Esophagus squamous epithelium (tissue), 5 donors: ENCODE data around the gene ZBTB8OS. TPM values are rescaled to one million over a fixed set of nuclear protein-coding genes. Genes with fewer than 3 reads are reported as not detected.

Experiments
- DNase-seq: peaks from one replicate; lab custom pipeline; 2025; lab: John Stamatoyannopoulos, UW
- H3K27ac ChIP-seq, 4 donors: fragments of 200-600 bp; sonication (generic); one replicate each; pipeline ENCODE4 v1.5.1; 2016 to 2019; ENCODE audit warnings: mild to moderate bottlenecking in 1 of 4
- H3K27me3 ChIP-seq, 4 donors: fragments of 200-600 bp; sonication (generic); 1 replicate in 3 of 4; 2 replicates in 1 of 4; pipeline versions ENCODE4 v1.5.1 to v1.6.0; 2017 to 2021; ENCODE audit warnings: antibody characterized with exemption in 1 of 4
- H3K36me3 ChIP-seq, 3 donors: fragments of 200-600 bp; sonication (generic); one replicate each; pipeline ENCODE4 v1.5.1; 2016 to 2019
- H3K4me1 ChIP-seq, 3 donors: fragments of 200-600 bp; sonication (generic); one replicate each; pipeline ENCODE4 v1.5.1; 2017 to 2019
- H3K4me3 ChIP-seq, 4 donors: fragments of 200-600 bp; sonication (generic); 1 replicate in 3 of 4; 2 replicates in 1 of 4; pipeline ENCODE4 v1.5.1; 2016 to 2019; ENCODE audit warnings: mild to moderate bottlenecking in 2 of 4, moderate library complexity in 1 of 4
- H3K9me3 ChIP-seq, 3 donors: fragments of 200-600 bp; sonication (generic); one replicate each; pipeline ENCODE4 v1.5.1; 2016 to 2019
- POLR2A ChIP-seq, 4 donors: fragments of 450-650 bp; IDR thresholded peaks; one replicate each; pipeline ENCODE4 v1.6.1; 2017; ENCODE audit warnings: antibody characterized with exemption in 4 of 4, mild to moderate bottlenecking in 4 of 4, moderate library complexity in 3 of 4
- WGBS, 2 donors: methylation state at CpG; one replicate each; pipeline ENCODE4 v1.1.5; 2018; 5-methylcytosine and 5-hydroxymethylcytosine counted together
- intact Hi-C: fragments of 100-400 bp; cut with DNase I; formaldehyde crosslinking; loops from one replicate; pipeline ENCODE4 v1.15.0; 2022
- total RNA-seq, 4 donors: library from RNA; depleted of rRNA; stranded (reverse); fragments of >200 nt; gene quantifications; one replicate each; pipeline ENCODE4 v1.1.0, GENCODE V29; 2016
- TF ChIP-seq, protein P1 (sequence below), 6 experiments: fragments of 450-650 bp in 4 of 6; fragments of 200-600 bp in 2 of 6; sonication (generic) in 2 of 6; IDR thresholded peaks; one replicate each; pipeline ENCODE4 v1.5.1; 2016 to 2019; ENCODE audit warnings: antibody characterized with exemption in 6 of 6, mild to moderate bottlenecking in 4 of 6, moderate library complexity in 4 of 6
- donor health status: DM: yes; HTN: yes; CAD: no.

Gene ZBTB8OS
- total RNA-seq, 4 donors from 2014 or later: 12.3 to 26.9 (median 21.1) TPM

DNA sequence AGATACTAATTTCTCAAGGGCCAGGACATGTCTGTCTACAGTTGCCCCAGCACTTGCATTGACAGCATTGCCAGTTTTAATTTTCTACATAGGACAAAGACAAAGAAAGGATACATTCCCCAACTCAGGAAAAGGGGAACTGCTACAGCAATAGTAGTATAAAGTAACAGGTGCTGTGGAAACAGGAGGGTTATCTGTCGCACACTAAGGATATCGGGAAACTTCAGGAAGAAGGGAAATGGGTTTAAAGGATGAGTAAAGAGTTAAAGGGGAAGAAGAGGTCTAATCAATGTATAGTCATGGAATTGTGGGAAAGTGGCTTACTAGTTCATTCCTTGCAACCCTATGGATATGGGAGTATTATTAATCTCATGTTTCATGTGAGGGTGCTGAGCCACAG lies 36.0 kb upstream of the ZBTB8OS start:
- intact Hi-C loops: no loop called here
- Histone ChIP-seq H3K27ac (peak overlapping the region in 3 of 4 donors; percentile 75 to 82 (median 80)), H3K4me1 (peaks cover 3 to 46% (median 25%) of the 10 kb centered on the region in 3 donors), H3K9me3 (no peaks in the 10 kb centered on the region), H3K4me3 (no peak overlapping the region), H3K36me3 (peaks cover 0 to 57% (median 10%) of the 10 kb centered on the region in 3 donors), H3K27me3 (no peaks in the 10 kb centered on the region)
- WGBS, 2 donors: 90 to 100% methylated on average over 2 of the region's 2 CpGs
- no peak for TF ChIP-seq POLR2A (IDR thresholded peaks at IDR 0.05)
- TF ChIP-seq, protein P1, sequence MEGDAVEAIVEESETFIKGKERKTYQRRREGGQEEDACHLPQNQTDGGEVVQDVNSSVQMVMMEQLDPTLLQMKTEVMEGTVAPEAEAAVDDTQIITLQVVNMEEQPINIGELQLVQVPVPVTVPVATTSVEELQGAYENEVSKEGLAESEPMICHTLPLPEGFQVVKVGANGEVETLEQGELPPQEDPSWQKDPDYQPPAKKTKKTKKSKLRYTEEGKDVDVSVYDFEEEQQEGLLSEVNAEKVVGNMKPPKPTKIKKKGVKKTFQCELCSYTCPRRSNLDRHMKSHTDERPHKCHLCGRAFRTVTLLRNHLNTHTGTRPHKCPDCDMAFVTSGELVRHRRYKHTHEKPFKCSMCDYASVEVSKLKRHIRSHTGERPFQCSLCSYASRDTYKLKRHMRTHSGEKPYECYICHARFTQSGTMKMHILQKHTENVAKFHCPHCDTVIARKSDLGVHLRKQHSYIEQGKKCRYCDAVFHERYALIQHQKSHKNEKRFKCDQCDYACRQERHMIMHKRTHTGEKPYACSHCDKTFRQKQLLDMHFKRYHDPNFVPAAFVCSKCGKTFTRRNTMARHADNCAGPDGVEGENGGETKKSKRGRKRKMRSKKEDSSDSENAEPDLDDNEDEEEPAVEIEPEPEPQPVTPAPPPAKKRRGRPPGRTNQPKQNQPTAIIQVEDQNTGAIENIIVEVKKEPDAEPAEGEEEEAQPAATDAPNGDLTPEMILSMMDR (IDR thresholded peaks at IDR 0.05): no peak
- DNase-seq: no peak

DNA sequence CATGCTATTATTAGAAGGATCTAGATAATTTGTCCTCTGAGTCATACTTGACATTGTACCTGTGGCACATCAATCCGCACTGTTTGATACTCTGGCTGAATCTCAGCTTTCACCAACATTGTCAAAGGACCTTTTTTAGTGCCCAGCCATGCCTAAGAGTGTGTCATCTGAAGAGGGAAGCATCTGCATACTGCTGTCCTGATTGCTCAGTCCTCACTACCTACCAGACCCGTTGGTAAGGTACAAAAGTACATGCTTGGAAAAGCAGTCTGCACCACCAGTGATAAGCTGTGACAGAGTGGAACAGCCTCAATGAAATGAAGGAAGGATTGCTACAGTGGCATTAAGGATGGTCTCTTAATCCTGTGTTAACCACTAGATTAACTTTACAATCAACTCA lies 35.1 kb upstream of the ZBTB8OS start:
- peak overlapping the region in 3 of 4 donors; percentile 75 to 82 (median 80) for H3K27ac ChIP-seq
- H3K9me3 ChIP-seq: no peaks in the 10 kb centered on the region
- no peak for TF ChIP-seq POLR2A (IDR thresholded peaks at IDR 0.05)
- TF ChIP-seq, protein P1 (IDR thresholded peaks at IDR 0.05): no peak
- H3K4me3 ChIP-seq: no peak overlapping the region
- H3K27me3 ChIP-seq: no peaks in the 10 kb centered on the region
- intact Hi-C loops: no loop called here
- peaks cover 0 to 60% (median 12%) of the 10 kb centered on the region in 3 donors for H3K36me3 ChIP-seq
- WGBS, 2 donors: 73 to 93% methylated on average over 2 of the region's 2 CpGs
- DNase-seq: no peak
- H3K4me1 ChIP-seq: peaks cover 3 to 55% (median 25%) of the 10 kb centered on the region in 3 donors

DNA sequence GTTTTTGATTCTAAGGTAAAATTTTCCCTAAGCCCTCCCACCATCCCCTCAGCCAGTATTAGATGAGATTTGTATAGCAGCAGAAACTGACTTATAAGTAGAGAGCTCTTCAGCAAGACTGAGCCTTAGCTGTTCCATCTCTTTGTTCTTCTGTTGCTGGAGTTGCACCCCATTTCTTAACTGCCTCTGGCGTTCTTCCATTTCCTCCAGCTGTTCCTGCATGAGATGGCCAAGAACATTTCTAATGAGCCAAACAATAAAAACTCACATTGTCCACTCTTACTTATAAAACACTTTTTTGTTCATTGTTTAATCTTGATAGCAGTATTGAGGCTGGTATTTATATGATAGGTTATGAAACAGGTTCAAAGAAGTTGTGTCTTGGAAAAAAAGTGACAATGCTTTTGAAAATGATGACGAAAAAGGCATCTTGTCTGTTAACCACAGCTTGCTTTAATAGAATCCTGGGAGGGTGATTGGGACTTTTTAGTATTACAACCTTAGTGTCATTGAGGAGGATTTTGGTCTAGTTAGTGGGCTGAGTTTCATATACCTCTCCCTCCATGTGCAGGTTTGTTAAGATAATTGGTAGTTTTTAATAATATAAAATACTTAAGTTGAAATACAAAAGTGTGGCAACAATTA lies 33.9 kb upstream of the ZBTB8OS start:
- 32 to 38% methylated on average over 2 of the region's 2 CpGs for WGBS, 2 donors
- Histone ChIP-seq H3K27ac (peak overlapping the region; percentile 19 to 82 (median 78)), H3K36me3 (peaks cover 0 to 72% (median 12%) of the 10 kb centered on the region in 3 donors), H3K27me3 (no peaks in the 10 kb centered on the region), H3K9me3 (no peaks in the 10 kb centered on the region), H3K4me3 (no peak overlapping the region), H3K4me1 (peaks cover 3 to 55% (median 25%) of the 10 kb centered on the region in 3 donors)
- intact Hi-C loops: no loop called here
- TF ChIP-seq, protein P1 (IDR thresholded peaks at IDR 0.05): no peak
- TF ChIP-seq POLR2A (IDR thresholded peaks at IDR 0.05): no peak
- DNase-seq: no peak

DNA sequence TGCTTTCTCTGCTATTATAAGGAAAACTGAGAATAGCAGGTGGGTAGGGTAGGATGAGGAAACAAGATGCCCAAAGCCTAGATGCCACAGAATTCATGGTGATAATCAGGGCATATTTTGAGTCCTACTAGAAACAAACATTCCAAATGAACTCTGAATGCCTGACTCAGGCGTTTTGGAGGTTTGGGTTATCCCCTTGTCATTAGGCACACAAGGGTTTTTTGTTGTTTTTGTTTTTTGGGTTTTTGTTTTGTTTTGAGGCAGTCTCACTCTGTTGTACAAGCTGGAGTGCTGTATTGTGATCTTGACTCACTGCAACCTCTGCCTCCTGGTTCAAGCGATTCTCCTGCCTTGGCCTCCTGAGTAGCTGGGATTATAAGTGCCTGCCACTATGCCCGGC lies 33.0 kb upstream of the ZBTB8OS start:
- Histone ChIP-seq H3K4me3 (no peak overlapping the region), H3K36me3 (peaks cover 0 to 81% (median 12%) of the 10 kb centered on the region in 3 donors), H3K4me1 (peaks cover 3 to 55% (median 25%) of the 10 kb centered on the region in 3 donors), H3K9me3 (no peaks in the 10 kb centered on the region), H3K27me3 (no peaks in the 10 kb centered on the region), H3K27ac (peak overlapping the region; percentile 19 to 82 (median 78))
- DNase-seq: no peak
- TF ChIP-seq, protein P1 (IDR thresholded peaks at IDR 0.05): no peak
- TF ChIP-seq POLR2A (IDR thresholded peaks at IDR 0.05): no peak
- intact Hi-C loops: no loop called here
- WGBS, 2 donors: 76 to 78% methylated on average over 2 to 3 of the region's 3 CpGs

DNA sequence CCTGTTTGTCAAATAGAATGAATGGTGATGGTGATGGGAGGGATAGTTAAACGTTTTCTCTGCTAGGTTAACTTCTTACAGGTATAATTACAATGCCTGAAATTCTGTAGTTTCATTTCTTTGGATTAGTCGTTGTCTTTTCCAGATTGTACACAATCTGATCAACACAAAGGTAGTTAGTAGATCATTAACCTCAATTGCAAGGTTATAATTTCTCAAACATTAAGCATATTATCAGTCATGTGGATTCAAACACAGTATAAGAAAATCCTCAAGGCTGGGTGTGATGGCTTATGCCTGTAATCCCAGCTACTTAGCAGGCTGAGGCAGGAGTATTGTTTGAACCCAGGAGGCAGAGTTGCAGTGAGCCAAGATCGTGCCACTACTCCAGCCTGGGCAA lies 31.6 kb upstream of the ZBTB8OS start:
- peaks cover 4 to 93% (median 13%) of the 10 kb centered on the region in 3 donors for H3K36me3 ChIP-seq
- TF ChIP-seq, protein P1 (IDR thresholded peaks at IDR 0.05): no peak
- no peak for TF ChIP-seq POLR2A (IDR thresholded peaks at IDR 0.05)
- peaks cover 3 to 50% (median 25%) of the 10 kb centered on the region in 3 donors for H3K4me1 ChIP-seq
- H3K27me3 ChIP-seq: no peaks in the 10 kb centered on the region
- no peak overlapping the region for H3K4me3 ChIP-seq
- no peaks in the 10 kb centered on the region for H3K9me3 ChIP-seq
- WGBS, 2 donors: 62 to 65% methylated on average over 3 of the region's 3 CpGs
- intact Hi-C loops: no loop called here
- H3K27ac ChIP-seq: peak overlapping the region in 3 of 4 donors; percentile 27 to 82 (median 75)
- DNase-seq: no peak
